Measurements from ENCODE around the gene PKN1. TPM values are rescaled to one million over a fixed set of nuclear protein-coding genes. Genes with fewer than 3 reads are reported as not detected.

The PKN1 gene
- total and polyA plus RNA-seq, 9 of the 15 experiments (the other 6 are each of a cell fraction or from before 2014, with no cell fraction given), result 0.30 to 228 (median 77.5) TPM

GRCh38 chr19:14419106-14419813, 13.8 kb upstream of the PKN1 start, which contains the start of gene DDX39A (continued):
- no peak for TF ChIP-seq NR2C2 (CRISPR knock-in tag; IDR thresholded peaks at IDR 0.05)
- TF ChIP-seq NR2C2 (tag; IDR thresholded peaks at IDR 0.05), result no peak
- TF ChIP-seq TSC22D4 (tag; IDR thresholded peaks at IDR 0.05), result no peak
- no peak for TF ChIP-seq E2F3 (CRISPR knock-in tag; IDR thresholded peaks at IDR 0.05)
- no peak for TF ChIP-seq ZBTB8A (IDR thresholded peaks at IDR 0.05; ENCODE audit: partially characterized antibody)
- no peak for TF ChIP-seq FOXK1 (CRISPR knock-in tag; IDR thresholded peaks at IDR 0.05; ENCODE audit: borderline replicate concordance)
- peak; percentile 83 for TF ChIP-seq GABPA (tag; conservative IDR thresholded peaks at IDR 0.05; ENCODE audit: low read depth)
- peak; percentile 81 for TF ChIP-seq TAF1 (IDR thresholded peaks at IDR 0.05; ENCODE audit: control insufficient read depth, extremely low read depth, insufficient read depth, low read length, severe bottlenecking)
- no peak for TF ChIP-seq KDM2B (CRISPR knock-in tag; IDR thresholded peaks at IDR 0.05)
- peak in 1 of 3 experiments; percentile 22; a peak in 1 of 6 replicates for TF ChIP-seq ZBTB11 (CRISPR knock-in tag; IDR thresholded peaks at IDR 0.05)
- no peak for TF ChIP-seq SETDB1 (IDR thresholded peaks at IDR 0.05; ENCODE audit: low read length)
- 0 out of 2 replicates have a peak, but pooled peaks have one; percentile 8 for TF ChIP-seq KLF13 (tag; IDR thresholded peaks at IDR 0.05; ENCODE audit: borderline replicate concordance, low read depth)
- no peak; the same call in 1 of the 2 replicates for TF ChIP-seq GTF2F1 (IDR thresholded peaks at IDR 0.05; ENCODE audit: low read depth, low read length)
- TF ChIP-seq RBM17 (IDR thresholded peaks at IDR 0.05; ENCODE audit: borderline replicate concordance, low read depth, low read length), result no peak
- TF ChIP-seq ATF6 (CRISPR knock-in tag; IDR thresholded peaks at IDR 0.05), result no peak
- TF ChIP-seq IFI16 (CRISPR knock-in tag; IDR thresholded peaks at IDR 0.05), result no peak
- TF ChIP-seq ZNF766 (CRISPR knock-in tag; conservative IDR thresholded peaks at IDR 0.05), result no peak; the same call in 1 of the 2 replicates
- TF ChIP-seq HDAC6 (IDR thresholded peaks at IDR 0.05; ENCODE audit: low read depth, low read length), result no peak
- no peak for TF ChIP-seq KLF16 (IDR thresholded peaks at IDR 0.05)
- no peak for TF ChIP-seq KHSRP (IDR thresholded peaks at IDR 0.05)
- TF ChIP-seq CEBPB (tag; IDR thresholded peaks at IDR 0.05), result peak; percentile 61
- no peak for TF ChIP-seq SNAPC5 (CRISPR knock-in tag; IDR thresholded peaks at IDR 0.05)
- TF ChIP-seq KLF6 (CRISPR knock-in tag; IDR thresholded peaks at IDR 0.05; ENCODE audit: borderline replicate concordance), result peak; percentile 98
